CD4-positive, alpha-beta T cell treated with Interleukin-10 for 1 hour (primary cell): ENCODE measurements around the gene PPP1R14C.

Experiments used
- DNase-seq: peaks from one replicate; pipeline ENCODE4 v3.0.0-alpha.2; 2020

Gene PPP1R14C

DNA sequence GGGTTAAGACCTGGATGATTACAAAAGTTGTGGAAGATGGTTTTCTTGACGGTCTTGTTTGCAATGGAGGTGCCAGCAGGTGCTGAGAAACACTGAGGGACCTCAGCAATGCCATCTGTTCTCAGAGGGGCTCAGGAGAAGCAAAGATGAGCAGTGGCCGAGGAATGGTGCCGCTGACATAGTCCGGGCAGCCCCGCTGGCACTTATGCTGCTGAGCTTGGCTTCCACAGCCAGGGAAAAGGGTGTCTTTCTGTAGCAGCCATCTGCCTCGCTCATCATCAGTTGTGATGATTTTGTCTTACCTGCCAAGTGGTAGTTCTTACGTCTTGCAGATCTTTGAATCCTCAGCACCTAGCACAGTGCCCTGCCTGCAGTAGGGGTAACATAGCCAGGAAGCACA lies 55.7 kb downstream of the PPP1R14C start:
- DNase-seq, result no peak

DNA sequence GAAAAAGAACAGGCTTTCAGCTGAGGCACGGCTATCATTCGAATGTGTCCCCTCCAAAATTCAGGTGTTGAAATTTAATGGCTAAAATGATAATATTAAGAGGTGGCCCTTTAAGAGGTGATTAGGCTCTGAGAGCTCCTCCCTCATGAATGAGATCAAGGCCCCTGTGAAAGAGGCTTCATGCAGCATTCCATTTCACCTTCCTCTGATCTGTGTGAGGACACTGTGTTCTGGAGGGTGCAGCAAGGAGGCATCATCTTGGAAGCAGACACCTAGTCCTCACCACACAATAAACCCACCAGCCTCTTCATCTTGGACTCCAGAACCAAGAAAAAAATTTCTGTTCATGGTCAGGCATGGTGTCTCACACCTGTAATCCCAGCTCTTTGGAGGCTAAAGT lies 56.4 kb downstream of the PPP1R14C start:
- no peak for DNase-seq

DNA sequence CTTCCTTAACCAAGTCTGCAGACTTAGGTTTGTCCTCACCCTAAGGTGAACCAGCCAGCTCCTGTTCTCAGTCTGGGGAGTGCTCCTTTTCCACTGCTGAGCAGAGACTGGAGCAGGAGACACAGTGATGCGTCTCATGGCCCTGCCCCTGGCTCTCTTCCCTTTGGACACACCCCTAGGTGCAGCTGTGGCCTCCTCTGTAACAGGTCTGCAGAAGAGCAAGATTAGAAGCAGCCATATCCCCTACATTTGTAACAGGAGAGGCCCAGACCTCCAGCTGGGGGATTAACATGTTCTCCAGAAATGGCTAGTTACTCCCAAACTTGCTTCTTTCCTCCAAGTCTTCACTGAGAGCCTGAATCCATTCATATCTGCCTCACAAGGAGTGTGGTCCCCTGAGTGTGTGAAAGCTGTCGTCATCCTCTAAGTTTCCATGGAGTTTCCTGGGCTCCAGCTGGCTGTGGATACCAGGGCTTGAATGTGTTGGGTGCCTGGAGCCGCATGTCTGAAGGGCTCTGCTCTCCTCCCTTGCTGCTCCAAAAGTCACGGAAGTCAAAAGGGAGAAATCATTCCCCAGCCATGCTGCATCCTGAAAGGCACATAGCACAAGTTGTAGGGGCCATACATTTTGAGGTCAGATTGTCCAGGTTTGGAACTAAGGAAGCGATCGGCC lies 57.7 kb downstream of the PPP1R14C start:
- no peak for DNase-seq

DNA sequence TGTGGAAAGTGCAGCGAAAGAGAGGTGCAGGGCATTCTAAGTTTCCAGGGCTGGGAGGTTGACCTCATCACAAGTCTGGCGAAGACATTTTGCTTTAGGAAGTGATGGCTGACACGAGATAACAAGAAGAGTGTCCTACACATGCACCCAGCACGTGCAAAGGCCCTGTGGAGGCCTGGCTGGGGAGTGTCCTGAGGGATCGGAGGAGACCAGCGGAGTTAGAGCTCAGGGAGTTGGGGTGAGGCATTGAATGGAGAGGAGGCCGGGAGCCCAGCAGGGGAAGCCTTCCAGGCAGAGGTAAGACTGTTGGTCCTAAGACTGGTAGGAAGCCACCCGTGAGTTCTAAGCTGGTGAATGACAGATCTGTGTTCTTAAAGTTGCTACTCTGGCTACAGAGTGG lies 58.4 kb downstream of the PPP1R14C start:
- no peak for DNase-seq

DNA sequence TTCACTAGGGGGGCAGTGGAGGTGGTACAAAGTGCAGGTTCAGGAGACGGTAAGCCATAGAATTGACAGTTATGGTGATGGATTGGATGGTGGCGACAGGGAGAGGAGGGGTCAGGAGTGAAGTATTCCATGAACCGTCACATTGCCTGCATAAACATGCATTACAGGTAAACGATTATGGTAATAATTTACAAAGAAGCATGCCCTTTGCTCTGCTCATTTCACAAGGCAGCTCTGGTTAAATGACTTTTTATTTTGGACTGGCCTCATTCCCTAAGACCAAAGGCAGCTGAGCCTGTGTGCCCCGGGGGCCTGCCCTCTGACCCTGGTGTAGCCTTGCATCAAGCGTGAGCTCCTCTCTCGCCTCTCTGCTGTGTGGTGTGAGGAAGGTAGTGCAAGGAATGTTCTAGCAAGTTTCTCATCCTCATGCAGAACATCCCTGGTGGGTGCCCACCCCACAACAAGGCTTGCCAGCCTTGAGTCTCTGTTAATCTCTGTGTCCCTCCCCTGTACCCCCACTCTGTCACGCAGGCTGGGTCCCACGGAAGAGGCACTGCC lies 59.0 kb downstream of the PPP1R14C start:
- DNase-seq, result no peak

DNA sequence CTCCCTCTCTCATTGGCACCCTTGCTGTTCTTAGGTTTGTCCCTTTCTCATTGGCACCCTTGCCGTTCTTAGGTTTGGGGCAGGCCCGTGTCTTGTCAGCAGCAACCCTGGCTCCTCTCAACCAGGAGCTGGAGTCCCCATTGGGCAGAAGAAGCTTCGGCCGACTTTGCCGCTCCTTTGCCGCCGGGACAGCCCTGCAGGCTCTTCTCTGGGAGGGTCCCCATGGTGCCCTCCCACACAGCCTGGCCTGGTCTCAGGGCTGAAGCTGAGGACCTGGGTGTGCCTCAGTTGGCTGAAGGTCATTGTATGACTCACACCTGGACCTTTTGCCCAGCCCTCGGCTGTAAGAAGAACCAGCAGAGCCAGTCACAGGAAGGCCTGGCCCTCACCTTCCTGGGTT lies 59.6 kb downstream of the PPP1R14C start:
- no peak for DNase-seq

DNA sequence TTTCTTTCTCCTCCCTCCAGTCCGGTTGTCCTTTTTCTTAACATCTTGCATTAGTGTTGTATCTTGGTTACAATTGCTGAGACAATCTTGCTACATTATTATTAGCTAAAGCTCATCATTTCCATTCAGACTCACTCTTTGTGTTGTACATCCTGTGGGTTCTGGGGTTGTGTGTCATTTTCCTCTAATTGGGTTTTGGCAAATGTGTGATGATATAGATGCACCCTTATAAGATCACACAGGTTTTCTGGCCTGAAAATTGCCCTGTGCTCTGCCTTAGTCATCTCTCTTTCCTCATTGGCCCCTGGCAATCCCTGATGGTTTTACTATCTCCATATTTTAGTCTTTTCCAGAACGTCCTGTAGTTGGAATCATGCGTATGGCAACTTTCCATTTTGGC lies 60.1 kb downstream of the PPP1R14C start:
- DNase-seq, result no peak

DNA sequence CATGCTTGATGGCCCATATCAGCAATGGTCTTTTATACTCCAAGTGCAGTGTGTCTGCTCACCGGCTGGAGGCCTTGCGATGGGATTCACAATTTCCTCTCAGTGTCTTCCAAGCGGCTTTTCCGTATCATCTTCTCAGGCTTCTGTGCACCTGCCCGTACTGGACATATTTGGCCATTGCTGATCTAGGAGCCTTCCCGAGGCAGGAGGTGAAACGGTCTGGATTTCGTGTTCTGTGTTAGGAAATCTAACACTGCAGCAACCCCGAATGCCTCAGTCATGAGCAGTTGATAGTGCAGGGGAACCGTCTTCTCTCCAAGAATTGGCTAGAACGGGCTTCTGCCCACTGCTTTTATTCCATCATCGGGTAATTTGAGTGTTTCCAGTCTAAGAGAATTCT lies 60.5 kb downstream of the PPP1R14C start:
- DNase-seq, result no peak

DNA sequence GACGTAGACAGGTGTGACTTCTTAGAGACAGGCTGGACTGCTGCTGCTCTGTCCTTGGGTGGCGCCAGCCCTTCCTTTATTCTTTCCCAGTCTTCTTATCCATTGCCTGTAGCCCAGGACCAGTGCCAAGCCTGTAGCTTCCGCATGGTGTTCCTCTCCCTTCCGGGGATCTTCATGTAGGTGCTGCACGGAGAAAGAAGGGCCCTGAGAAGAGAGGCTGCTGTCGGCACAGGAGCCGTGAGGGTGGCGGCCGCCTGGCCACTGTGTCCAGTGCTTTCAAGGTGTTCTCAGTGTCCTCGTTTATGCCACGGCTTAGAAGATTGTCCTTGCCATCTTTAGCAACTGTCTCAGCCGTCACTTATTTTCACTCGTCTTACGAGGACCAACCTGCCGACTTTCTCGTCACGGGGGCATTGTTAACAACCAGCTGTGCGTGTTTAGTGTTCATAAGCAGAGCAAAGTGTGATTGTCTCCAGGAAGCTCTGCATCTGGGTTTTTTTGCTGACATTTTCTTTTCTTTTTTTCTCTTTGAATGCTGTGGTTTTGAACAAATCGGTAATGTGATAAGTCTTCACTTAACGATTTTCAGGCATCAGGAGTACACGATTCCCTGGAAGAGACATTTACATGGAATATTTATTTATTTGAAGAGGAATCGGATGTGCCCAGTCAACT lies 61.2 kb downstream of the PPP1R14C start:
- no peak for DNase-seq

DNA sequence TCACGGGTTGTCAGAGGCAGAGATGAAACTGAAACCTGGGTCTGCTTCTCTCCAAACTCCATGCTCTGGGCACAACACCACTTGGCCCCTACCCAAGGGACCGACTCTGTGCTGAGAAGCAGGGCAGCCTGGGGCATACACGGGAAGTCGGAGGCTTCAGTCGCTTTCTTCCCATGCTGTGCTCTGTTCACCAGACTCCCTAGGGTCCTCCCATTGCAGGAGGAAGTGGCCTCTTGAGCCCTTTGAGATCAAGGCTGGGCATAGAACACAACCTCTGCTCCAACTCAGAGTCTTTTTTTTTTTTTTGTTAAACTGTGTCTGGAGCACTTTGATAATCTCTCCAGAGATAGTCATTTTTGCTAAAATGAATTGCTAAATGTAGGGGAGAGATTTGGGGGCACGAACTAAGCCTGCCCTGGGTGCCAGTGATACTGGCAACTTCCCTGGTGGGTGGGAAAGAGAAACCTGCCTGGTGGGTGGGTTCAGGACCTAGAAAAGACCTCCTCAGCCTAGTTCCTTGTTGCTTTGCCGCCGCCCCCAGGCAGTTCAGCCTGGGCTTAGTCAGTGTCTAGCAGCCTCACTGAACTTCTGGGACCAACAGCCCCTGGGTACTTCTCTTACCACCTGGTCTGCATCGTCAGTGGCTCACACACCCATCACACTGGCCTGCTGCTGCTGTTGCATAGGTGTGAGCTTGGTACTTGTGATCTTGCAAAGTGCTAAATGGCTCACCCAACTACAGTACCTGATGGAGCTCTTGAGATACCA lies 62.0 kb downstream of the PPP1R14C start:
- DNase-seq, result no peak

DNA sequence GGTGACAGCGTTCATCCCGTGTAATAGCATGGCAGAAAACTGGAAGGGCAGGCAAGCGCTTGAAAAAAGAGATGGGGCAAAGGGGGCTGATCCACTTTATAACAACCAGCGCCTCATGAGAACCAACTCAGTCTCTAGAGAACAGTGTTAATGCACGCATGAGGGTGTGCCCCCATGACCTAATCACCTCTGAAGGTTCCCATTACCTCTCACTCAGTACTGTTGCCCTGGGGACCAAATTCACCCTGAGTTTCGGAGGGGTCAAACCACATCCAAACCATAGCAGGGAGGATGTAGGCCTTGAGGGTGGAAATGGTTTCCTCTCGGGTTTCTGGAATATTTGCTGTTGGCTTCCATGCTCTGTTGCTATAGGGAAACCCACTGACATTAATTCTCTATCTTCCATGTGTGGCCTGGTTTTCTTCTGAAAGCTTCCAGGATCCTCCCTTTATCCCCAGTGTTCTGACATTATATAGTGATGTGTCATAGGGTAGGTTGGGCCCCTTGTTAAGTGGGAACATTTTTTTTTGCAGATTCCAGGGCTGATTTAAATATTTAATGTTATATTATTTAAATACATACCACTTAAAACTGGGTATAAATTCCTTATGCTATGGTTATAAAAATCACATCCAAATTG lies 65.2 kb downstream of the PPP1R14C start:
- DNase-seq, result no peak

DNA sequence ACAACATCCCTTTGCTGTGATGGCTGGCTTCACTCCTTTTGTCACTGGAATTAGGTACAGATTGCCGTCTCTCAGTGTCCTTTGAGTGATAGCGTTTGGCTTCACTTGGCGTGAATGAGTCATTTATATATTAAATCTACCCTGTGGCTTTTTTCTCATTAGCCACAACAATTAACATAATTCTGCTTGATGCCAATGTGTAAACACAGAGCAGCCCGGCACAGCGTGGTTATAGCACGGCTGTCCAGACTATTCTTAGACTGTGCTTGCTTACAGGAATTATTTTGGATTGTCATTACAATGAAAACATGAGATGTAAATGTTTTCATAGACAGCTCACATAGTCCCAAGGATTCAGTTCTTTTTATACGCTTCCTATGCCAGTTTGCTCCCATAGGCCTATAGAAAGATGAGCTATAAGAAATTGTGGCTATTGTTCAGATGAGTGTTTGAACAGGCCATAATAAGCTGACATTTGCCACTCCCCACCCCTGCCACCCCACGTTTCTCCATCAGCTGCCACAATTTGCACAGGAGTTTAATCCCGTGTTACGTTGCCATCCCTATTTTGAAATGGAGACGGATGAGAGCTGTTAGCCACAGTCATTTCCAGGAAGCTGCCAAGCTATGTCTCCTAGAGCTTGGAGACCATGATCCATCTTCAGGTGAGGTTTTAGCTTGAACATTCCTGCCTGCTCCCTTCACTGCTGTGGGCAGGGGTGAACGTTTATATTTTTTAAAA lies 65.9 kb downstream of the PPP1R14C start:
- DNase-seq, result no peak

DNA sequence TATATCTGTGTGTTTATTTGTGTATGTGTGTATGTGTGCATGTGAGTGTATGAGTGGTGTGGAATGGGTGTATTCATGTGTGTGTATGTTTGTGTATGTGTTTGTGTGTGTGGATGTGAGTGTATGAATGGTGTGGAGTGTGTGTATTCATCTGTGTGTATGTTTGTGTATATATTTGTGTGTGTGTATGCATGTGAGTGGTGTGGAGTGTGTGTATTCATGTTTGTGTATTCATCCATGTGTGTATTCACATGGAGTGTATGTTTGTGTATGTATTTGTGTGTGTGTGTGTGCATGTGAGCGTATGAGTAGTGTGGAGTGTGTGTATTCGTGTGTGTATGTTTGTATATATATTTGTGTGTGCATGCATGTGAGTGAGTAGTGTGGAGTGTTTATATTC lies 66.6 kb downstream of the PPP1R14C start:
- no peak for DNase-seq

DNA sequence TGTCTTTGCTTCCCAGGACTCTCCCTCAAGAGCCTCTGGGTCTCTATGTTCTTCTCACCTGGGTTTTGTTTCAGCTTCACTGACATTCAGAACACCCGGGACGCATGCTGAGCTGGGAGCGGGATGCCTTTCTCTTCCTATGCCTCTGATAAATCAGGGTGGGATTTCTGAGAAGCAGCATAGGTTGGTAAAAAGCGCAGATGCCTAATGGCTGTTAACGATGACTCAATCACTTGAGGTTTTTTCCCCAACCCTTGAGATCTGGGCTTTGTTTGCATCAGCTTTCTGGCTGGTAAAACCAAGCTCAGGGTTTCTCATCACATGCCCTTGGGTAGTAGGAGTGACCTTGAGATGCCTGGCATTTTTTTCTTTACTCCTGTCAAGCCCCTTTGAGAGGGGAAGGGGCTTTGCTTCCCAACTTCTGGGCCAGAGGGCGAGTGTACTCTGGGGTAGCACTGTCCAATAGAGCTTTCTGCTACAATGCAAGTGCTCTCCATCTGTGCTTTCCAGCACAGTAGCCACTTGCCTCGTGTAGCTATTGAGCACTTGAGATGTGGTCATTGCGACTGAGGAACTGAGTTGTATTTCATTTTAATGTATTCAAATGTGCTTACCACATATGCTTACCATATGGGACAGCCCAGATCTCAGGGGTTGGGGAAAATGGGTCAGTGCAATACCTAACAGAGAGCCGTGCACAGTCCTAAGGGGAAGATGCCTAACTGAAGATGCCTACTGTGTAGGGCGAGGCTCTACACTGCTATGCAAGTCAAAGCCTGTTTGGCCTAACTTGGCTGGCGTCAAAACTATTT lies 69.1 kb downstream of the PPP1R14C start:
- no peak for DNase-seq

DNA sequence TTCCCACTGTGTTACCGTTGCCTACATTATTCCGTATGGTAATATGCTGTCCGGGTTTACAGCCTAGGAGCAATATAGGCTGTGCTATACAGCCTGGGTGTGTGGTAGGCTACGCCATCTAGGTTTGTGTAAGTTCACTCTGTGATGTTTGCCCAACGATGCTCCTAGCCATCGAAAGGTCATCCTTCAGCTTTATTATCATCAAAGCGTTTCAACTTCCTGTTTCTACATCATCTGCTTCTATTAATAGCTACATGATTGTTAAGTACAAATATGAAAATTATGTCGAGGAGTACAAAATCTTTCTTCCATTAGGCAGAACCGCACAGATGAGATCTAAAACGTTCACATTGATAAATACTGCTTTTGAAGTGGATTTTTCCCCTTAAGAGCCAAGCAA lies 69.9 kb downstream of the PPP1R14C start:
- DNase-seq, result no peak

DNA sequence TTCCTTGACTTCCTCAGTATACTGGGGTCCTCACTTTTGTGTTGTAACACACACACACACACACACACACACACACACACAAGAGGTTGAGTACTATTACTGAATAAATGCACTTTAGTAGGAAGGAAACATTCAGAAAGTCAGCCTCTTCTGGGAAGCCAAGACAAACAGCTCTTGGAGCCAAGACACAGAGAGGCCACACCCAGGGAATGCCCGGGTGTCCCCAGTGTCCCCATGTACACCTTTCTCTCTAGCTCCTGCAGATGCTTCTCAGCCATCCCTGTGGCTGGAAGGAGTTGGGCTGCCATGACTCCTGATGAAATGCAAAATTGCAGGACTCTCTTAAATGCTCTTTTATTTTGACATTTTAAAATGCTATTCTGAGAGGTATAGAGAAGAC lies 70.5 kb downstream of the PPP1R14C start:
- DNase-seq, result no peak

DNA sequence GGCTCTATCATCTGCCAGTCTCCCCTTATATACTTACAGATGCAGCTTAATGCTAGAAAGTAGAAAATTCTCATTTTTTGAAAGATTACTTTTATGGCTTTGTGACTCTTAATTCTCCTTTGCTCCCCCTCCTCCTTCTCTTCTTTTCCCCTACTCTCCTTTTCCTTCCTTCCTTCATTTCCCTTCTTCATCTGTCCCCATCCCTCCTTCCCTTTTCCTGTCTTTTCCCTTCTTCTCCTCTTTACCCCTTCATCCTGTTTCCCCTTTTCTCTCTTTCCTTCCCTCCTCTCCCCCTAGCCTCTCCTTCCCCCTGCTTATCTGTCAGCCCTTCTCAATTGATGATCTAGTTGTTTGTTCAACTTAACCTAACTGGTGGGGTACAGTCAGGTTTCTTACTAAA lies 71.5 kb downstream of the PPP1R14C start:
- DNase-seq, result no peak

DNA sequence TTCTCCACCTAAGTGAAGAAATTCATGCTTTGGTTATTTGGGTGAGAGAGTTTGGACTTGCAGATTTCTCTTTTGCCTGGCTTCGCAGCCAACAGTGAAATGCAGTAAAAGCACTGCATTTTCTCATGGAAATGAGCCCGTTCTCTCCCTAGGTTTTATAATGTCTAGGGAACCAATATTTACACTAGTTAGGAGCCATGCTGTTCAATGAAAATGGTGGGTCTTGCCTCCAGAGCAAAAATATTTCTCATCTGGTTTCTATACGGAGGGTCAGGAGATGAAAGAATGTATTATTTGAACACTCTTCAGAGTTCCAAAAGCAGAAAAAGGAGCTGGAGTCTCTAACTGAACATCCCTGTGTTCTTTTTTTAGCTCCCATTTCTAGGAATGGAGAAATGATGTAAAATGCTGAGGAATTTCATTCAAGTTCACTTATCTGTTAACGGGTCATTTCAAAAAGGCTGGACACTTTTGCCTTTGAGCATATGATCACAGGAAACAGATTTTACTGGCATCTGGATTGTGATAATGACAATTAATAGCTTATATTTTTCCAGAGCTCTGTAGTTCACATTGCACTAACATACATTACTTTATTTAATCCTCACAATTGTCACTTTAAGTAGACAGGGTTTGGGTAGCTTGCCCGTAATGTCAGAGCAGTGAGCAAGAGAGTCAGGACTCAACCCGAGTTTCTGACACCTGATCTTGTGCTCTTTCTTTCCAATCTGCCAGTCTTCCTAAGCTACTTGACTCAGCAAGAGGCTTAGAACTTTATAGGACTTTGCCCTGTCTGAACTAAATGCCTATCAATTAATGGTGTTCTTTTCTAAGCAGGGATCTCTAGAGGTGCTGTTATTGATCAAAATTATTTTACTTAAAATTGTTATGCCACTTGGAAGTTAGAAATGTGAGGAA lies 78.0 kb downstream of the PPP1R14C start:
- no peak for DNase-seq

DNA sequence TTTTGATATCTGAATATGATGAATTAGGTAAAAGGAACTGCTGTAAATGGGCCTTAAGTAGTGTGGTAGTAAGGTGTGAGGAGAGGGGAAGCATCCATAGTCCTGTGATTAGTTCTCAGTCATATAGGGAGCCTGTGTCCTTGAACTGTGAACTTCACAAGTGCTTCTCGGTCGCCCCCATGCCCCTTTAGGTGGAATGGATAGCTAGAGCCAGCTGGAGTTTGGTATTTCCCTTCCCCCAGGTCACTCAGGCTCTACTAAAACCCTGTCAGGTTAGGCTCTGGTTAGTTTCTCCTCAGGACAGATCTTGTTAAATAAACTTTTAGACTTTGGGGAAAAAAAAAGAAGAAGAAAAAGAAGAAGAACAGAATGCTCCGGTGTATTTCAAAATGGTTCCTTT lies 82.0 kb downstream of the PPP1R14C start:
- no peak for DNase-seq

DNA sequence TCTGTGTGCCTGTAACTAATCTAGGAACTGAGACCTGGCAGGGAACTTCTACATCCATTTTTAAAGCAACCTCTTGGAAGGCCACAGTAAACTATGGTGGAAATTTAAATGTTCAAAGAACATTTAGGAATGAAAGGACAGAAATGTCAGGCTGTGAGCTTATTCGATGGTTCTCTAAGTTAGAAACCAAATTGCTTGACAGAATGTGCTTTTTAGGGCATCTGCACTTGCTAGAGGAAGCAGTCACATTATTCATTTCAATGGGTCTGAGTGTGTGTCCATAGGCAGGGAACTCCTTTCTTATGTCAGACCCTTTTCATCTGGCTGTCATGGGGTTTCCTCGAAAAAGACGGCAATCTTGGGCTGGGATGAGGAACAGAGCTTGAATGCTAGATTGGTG lies 84.4 kb downstream of the PPP1R14C start:
- no peak for DNase-seq
